Middle frontal gyrus (tissue), 1 donor: ENCODE data around the gene LZTS3.
"Not testable (repeated sequence)": the region's sequence is repeated elsewhere in the genome, so short reads cannot be mapped to it uniquely, and the experiment has no call there.

Experiments used
- DNase-seq: peaks from one replicate; pipeline ENCODE4 v3.0.0-alpha.2; 2015; ENCODE audit warnings: low spot score; ENCODE audit errors: extremely low spot score

LZTS3 gene

DNA sequence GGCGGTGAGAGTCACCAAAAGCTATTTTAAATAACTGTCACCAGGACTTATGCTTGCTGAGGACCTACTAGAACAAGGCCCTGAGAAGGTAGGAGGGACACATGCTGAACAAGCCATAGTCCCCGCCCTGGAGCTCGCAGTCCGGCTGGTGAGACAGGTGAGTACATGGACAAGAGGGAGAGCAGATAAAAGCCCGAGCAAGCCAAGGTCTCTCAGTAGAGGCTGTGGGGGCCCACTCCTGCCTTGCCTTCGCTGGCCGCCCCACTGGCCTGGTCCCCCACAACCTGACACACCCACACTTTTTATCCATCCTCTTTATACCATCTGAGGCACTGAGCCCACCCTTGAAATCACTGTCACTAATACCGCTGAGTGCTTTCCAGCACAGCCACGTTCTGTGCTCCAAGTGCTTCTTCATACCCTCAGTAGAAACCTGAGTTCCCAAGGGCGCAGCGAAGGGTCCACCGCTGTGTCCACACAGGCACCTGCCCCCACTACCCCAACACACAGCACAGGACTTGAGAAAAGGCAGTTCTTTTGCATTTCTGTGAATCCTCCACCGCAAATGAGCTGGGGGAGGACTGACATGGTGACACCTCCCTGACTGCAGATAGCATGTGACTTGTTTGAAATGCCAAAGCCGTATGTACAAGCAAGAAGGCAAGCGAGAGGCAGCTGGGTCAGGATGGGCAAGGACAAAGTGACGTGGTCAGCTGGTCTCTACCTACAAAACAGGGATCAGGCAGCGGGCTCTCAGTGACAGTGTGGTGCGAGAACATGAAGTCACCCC is 19.1 kb upstream of the LZTS3 start:
- no peak for DNase-seq

DNA sequence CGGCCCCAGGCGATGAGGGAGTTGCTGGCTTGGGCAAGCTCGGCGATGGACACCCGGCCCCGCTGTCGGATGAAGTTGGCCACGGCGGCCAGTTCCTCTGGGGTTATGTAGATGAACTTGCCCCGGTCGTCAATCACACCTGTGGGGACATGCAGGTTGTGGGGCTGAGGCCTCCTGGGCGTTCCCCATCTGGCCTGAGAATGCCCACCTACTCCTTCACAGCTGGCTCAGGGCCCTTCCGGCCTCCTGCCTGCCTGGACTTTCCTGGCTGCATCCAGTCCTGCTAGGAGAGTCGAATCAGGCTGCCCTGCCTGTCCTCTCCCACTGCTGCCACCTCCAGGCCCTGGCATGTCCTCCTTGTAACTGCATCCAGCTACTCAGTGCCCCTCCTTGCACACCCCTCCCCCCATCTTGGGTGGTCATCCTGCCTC is 17.3 kb upstream of the LZTS3 start:
- DNase-seq: no peak

DNA sequence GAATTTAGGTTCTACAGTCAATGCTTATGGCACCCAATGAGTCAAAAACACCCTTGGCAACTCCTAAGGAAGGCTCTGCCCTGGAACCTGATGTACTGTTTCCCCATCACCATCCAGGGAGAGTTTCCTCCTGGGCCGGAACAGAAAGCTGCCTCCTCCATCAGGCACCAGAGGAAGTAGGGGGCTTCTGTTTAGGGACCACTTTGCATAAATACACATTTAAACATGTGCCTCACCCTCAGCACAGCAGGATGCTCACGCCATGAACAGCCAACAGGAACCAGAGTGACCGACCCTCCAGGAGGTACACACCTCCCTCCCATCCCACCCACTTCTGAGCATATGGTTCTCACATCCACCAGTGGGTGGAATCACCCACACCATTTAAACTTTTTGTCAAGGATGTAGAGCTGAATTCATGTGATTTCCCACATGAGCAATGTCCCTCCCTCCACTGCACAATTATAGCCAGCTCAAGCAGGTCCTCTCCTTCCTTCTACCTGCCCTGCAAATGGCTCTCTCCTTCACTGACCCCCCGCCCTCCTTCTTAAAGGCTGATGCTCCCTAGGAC is 16.3 kb upstream of the LZTS3 start:
- peak; percentile 49 for DNase-seq

DNA sequence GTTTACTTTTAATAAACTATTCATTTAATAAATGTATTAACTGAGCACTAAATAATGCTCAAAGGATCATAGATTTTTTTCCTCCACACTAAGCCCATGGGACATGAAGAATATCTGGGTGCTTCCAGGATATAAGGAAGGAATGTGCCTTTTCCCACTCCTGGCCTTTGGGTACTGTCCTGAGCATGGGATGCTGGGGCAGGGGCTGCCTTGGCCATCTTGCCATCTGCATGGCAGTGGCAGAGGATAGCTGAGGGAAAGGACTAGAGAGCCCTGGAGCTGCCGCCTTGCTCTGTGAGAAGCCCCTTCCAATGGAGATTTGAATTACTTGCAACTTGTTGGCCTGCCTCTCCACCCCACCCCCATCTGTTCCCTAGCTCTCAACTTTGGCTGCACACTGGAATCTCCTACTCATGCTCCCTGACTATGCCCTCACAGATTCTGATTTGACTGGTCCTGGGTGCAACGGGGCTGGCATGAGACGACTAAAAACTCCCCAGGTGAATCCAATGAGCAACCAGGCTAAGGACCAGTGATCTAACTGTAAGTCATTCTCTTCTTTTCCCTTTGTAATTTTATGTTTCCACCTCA is 15.6 kb upstream of the LZTS3 start:
- DNase-seq: no peak

DNA sequence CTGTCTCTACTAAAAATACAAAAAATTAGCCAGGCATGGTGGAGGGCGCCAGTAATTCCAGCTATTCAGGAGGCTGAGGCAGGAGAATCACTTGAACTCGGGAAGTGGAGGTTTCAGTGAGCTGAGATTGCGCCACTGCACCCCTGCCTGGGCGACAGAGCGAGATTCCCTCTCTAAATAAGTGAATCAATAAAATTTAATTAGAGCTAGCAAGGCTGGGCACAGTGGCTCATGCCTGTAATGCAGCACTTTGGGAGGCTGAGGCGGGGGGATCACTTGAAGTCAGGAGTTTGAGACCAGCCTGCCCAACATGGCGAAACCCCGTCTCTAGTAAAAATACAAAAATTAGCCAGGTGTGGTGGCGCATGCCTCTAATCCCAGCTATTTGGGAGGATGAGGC is 14.5 kb upstream of the LZTS3 start:
- DNase-seq: not testable (repeated sequence)

DNA sequence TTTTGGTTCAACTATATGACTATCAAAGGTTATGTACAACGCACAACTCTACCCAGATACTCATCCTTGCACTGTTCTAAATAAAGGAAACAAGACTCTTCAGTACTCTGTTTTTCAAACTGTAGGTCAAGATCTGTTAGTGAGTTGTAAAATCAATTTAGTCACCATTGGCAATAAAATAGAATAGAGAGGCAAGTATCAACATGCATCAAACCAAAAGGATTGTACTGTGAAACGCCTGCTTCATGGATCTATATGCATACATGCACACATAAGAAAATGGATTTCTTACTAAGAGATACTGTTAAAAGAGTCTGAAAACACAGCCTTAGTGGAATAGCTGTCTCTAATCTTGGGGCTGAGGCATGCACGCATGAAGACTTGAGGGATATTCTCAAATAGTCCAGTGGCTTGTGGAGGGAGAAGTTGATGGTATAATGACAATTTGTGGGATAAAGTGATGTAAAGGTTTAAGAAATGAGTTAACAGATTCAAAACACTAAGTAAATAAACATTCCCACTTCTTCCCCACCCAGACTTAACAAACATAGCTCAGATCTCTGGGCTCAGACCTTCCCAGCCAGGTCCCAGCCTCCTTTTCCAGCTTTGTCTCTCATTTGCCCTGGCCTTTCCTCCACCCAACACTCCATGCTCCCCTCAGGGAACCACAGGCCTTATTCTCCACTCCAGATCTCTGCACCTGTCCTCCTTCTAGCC is 10.7 kb upstream of the LZTS3 start:
- no peak for DNase-seq

DNA sequence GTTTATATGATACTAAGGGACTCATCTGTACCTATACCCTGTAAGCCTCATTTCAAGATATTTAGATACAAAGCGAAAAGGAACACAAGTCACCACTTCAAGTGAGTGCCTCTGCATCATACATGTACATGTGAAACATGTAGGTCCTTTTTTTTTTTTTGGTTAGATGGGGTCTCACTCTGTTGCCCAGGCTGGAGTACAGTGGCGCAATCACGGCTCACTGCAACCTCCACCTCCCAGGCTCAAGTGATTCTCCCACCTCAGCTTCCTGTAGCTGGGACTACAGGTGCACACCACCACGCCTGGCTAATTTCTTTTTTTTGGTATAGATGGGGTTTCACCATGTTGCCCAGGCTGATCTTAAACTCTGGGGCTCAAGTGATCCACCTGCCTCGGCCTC is 9.1 kb upstream of the LZTS3 start:
- not testable (repeated sequence) for DNase-seq

DNA sequence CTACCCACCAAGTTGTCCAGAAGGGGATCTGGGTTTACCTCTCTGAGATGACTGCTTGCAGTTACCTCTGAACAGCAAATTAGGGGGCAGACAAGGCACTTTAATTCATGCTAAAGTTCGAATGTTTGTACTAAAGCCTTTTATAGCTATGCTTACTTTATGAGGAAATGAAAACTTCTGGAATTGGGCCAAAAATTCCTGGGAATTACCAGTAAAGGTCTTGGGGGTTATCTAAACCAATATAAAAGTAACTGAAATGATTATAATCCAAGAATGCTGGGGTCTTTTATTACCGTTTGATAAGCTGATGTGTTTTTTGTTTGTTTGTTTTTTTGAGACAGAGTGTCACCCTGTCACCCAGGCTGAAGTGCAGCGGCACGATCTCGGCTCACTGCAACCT is 7.9 kb upstream of the LZTS3 start:
- DNase-seq: no peak

DNA sequence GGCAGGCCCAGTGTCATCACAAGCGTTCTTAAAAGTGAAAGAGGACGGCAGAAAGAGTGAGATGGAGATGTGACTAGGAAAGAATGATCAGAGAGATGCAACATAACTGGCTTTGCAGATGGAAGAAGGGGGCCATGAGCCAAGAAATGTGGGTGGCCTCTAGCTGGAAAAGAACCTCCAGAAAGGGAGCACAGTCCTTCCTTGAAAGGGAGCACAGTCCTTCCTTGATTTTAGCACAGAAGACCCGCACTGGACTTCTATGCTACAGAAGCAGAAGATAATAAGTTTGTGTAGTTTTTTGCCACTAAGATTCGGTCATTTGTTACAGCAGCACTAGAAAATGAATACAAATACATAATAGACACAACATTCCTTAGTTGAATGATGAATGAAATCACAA is 7.0 kb upstream of the LZTS3 start:
- DNase-seq: no peak

DNA sequence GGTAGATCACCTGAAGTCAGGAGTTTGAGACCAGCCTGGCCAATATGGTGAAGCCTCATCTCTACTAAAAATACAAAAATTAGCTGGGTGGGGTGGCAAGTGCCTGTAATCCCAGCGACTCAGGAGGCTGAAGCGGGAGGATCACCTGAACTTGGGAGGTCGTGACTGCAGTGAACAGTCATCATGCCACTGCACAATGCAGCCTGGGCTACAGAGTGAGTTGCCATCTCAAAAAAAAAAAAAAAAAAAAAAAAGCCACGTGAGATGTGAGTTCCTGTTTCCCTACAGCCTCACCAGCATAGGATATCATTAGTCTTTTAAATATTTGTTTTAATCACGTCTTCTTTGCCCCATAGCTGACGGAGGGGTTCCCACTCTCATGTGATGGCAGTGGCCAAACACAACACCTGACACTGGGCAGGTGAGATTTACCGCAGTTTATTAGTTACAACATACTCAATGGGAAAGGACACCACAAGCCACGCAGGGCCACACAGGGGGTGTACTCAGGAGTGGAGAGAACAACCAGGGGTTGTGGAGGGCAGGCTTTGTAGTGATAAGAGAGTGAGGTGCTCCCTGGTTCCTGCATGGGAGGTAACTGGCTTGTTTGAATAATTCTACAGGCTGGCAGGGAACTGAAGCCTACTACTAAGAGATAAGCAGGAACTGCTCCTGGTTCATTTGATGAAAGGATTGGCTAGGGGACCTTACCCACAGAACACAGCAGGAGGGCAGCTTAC is 4.6 kb upstream of the LZTS3 start:
- no peak for DNase-seq

DNA sequence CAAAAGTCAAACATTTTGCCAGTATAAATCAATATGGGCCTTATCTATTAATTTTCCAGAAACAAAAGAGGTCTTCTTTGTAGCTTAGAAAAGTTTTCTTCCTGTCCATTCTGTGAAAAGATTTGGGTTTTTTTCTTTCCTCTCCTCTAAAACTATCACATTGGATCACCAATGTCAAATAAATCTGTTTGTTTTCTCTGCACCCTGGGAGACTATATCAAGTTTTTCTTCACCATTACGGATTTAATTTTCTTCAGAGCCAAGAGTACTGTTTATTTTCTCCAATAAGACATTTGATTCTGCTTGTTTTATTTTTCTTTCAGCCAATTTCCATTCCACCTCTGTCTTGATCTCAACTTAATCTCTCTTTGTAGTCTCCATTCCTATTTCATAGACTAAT is 1.9 kb upstream of the LZTS3 start:
- DNase-seq: no peak

DNA sequence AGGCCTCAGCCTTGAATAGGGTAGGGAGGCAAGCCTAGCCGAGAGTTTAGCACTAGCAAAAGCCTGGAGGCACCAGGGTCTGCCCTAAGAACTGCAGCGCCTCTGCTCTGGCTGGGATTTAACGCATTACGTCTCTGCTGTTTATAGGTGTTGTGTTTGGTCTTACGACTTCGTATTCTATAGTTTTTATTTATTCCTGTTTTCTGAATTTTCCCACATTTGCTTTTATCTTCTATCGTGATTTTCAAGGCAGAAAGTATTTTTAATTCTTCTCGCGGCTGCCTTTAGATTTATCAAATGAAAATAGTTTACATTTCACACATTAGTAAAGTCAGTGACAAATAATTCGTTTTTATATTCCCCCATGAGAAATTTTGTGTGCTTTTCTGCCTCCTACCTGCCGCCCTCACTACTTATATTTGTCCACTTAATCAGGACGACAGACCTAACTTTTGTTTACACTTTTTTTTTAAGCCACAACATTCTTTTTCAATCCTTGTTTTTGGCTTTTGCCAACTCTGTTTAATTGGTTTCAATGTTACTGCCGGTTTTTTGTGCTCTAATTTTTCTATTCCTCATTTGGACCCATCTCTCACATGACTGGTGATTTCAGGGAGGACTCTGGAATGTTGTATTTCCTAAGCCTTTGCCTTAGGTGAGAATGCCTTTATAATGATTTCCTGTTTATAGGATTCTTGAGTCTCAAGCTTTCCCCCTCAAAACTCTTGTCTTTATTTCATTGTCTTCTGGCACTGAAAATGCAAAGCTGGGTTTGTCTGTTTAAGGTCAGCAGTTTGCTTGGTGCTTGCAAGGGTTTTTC is 1.3 kb upstream of the LZTS3 start:
- DNase-seq: no peak

DNA sequence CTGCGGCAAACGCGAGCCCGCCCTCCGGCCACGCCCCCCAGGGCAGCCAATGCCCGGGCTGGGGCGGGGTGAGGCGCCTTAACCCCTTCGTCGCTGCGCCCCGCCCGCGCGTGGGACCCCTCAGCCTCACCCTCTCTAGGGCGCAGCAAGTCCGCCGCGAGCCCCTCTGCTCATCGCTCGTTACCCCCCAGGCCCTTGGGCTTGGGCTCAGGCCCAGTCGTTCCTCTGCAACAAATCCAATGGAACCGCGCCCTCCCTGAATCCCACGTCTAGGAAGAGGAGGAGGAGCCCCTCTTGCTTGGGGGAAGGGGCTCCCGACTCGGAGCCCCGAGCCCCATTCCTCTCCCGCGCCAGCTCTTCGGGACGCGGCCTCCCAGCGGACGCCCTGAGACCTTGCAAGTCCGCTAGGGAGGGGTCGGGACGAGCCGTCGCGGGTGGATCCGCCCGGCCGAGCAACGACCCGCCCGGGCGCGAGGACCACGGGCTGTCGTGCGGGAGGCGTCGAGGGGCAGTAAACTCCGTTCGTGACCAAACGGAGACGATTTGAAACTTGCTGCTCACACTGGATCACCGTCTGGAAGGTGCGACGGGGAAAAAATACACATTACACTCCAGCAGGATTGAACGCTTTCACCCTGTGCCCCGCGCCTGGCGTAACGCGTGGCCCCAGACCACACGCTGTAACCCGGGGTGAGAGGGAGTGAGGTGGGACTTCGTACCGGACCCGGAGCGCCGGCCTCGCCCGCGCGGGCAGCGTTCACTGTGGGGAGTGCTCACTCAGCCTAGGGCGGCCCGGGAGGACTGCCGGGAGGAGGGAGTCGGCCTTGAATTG is 477 bp upstream of the LZTS3 start:
- peak; percentile 78 for DNase-seq

DNA sequence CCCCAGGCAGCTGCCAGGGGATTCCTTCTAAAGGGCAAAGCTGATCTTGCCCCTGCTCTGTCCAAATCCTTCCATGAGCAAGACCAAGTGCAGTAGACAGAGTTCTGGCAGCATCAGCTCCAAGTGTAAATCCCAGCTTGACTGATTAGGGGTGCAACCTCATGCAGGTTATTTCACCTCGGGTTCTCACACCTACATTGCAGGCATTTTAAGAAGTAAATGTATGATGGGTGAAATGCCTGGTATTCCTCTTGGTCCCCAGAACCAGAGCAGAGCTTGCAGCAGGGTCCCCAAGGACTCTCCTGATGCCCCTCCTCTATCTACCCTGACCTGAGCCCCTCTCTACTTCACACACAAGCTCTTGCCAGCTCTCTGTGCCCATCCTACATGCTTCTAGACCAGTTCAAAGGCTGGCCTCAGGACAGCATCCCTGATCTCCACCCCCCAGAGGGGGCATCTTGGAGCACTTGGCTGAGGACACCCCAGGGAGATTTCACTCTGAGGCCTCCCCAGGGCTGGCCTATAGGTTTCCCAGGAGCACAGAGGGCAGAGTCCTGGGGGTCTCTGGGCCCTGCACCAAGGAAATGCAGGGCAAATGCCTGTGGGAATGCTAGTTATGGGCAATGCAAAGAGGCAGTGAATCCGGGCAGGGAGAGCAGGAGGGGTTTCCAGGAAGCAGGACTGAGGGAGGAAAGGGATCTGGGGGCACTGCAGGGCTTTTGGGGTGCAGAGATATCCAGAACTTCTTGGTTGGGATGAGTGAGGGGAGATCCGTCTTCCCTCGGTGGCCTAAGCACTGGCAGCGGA is 1.0 kb downstream of the LZTS3 start:
- DNase-seq: no peak

DNA sequence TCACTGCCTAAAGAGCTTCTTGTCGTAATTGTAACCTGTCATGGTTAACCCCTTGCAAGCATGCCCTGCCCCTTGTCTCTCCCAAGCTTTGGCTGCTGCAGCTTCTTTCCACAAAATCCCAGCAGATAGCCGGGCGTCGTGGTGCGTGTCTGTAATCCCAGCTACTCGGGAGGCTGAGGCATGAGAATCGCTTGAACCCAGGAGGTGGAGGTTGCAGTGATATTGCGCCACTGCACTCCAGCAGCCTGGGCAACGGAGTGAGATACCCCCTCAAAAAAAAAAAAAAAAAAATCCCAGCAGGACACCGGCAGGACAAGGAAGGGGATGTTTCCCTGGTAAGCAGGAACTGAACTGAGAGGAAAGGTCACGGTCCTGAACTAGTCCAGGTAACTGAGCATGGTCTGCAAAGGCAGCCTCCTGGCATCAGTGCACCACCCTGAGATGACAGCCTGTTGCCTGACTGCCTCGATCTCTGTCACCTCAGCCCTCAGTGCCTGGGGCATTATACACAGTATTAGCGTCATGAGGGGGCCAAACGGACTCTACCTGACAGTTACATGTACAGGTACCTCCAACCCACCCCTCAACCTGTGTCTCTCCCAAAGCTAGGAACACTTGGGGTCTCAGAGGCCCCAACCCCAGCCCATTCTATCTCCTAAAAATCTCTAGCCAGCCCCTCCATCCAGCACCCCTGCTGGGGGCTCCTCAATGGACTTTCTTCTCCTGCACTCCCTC is 1.8 kb downstream of the LZTS3 start:
- no peak for DNase-seq

DNA sequence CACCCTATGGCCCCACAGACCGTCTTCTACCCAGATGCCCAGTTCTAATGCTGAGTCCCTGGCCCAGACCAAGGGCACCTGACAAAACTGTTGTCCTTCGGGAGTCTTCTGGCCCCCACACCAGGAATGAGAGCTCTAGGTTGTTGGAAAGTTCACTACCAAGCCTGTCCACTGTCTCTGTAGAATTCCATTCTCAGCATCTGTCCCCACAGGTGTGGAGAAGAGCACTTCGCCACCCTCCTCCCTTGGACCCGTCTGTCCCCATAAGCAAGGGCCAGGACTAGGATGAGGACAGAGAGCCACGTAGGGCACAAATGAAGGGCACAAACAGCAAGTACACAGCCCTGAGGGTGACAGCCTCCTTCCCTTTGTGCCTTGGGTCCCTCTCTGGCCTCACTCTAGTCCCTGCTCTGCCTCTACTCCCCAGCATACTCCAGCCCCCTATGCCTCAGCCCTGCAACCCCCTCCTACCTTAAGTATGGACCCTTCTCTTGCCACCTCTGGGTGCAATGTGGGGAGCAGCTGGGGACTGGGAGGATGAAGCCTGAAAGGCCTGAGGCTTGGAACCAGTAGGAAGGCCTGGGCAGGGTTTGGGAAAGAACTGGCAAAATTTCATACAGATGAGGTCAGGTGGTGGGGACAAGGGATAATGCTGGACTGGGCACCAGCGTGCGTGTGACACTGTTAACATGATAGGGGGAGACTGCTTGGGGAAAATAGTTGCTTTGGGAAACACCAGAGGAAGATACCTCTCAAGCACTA is 4.3 kb downstream of the LZTS3 start:
- no peak for DNase-seq

DNA sequence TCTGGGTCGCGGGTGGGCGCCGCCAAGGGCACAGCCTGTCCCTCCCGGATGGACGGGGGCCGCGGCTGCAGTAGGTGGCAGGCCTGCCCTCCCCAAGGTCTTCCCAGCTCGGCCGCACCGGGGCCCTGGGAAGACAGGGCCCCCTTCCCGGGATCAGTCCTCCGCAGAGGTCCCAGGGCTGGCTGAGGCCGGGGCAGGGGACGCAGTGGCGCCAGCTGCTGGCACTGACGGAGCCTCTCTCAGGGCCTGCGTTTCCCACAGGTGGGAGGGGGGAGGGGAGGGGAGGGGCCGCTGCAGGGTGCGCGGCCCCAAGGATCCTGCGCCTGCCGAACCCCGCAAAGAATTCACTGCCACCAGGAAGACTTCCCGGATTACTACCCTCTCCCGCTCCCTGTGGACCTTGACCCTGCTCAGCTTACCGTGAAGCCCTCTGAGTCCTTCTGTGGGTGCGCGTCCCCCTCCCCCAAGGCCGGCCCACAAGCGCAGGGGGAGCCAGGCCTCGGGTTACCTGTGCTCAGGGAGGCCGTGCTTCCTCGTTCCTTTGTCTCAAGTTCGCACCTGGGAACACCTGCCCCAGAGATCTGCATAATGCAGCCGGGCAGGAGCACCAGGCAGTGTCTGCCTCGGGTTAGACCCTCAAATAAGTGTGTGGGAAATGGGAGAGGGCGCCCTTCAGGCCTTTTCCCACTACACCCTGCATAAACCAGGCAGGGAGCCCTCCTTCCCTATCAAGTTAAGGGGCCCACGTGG is 5.1 kb downstream of the LZTS3 start:
- no peak for DNase-seq
